IPS-11a (cell line): Measurements from ENCODE around the gene LSM4.

Experiments
- H3K4me3 ChIP-seq: one replicate; pipeline ENCODE4 v1.5.1; 2013; ENCODE audit warnings: low read depth, low read length, control low read depth

The LSM4 gene

GRCh38 chr19:18279266-18279515 is 43.7 kb downstream of the LSM4 start:
- H3K4me3 ChIP-seq = peak overlapping the region; percentile 96

- H3K4me3 ChIP-seq = peak overlapping the region; percentile 96
Measured at GRCh38 chr19:18278521-18279265, 44.2 kb downstream of the LSM4 start.

- no peak overlapping the region for H3K4me3 ChIP-seq
Measured at GRCh38 chr19:18274781-18275356, 48.0 kb downstream of the LSM4 start.

GRCh38 chr19:18274219-18274780 is 48.6 kb downstream of the LSM4 start, which contains the start of gene IQCN:
Gene IQCN (minus strand): TSS chr19:18274452. CDS start chr19:18269478, 4,974 bp downstream.
- no peak within 1 kb of the TSS for H3K4me3 ChIP-seq

- no peak overlapping the region for H3K4me3 ChIP-seq
Measured at GRCh38 chr19:18273561-18274218, 49.2 kb downstream of the LSM4 start.

- H3K4me3 ChIP-seq = no peak overlapping the region
Measured at GRCh38 chr19:18271433-18271841, 51.4 kb downstream of the LSM4 start.

GRCh38 chr19:18270326-18270725 is 52.5 kb downstream of the LSM4 start:
- no peak overlapping the region for H3K4me3 ChIP-seq

- no peak overlapping the region for H3K4me3 ChIP-seq
Measured at GRCh38 chr19:18269070-18269723, 53.7 kb downstream of the LSM4 start.

GRCh38 chr19:18266771-18267686 is 55.8 kb downstream of the LSM4 start:
- no peak overlapping the region for H3K4me3 ChIP-seq

- no peak overlapping the region for H3K4me3 ChIP-seq
Measured at GRCh38 chr19:18265582-18265981, 57.3 kb downstream of the LSM4 start.

- H3K4me3 ChIP-seq = no peak overlapping the region
Measured at GRCh38 chr19:18264971-18265540, 57.8 kb downstream of the LSM4 start.

- H3K4me3 ChIP-seq = no peak overlapping the region
Measured at GRCh38 chr19:18264137-18264854, 58.6 kb downstream of the LSM4 start.

GRCh38 chr19:18263324-18264136 is 59.3 kb downstream of the LSM4 start:
- H3K4me3 ChIP-seq = no peak overlapping the region

- no peak overlapping the region for H3K4me3 ChIP-seq
Measured at GRCh38 chr19:18262917-18263316, 60.0 kb downstream of the LSM4 start.

- no peak overlapping the region for H3K4me3 ChIP-seq
Measured at GRCh38 chr19:18262144-18262543, 60.7 kb downstream of the LSM4 start.

- no peak overlapping the region for H3K4me3 ChIP-seq
Measured at GRCh38 chr19:18261474-18261873, 61.4 kb downstream of the LSM4 start.

- H3K4me3 ChIP-seq = no peak overlapping the region
Measured at GRCh38 chr19:18259893-18260292, 63.0 kb downstream of the LSM4 start.
